Measurements from ENCODE around the gene FAM229B. TPM values are rescaled to one million over a fixed set of nuclear protein-coding genes. Genes with fewer than 3 reads are reported as not detected.
A peak's percentile ranks its signal among the peaks of the same experiment; 100 is the strongest.

Gene FAM229B
- total and polyA plus RNA-seq, 9 of the 15 experiments (the other 6 are each of a cell fraction or from before 2014, with no cell fraction given): 3.3 to 17.4 (median 5.8) TPM

DNA sequence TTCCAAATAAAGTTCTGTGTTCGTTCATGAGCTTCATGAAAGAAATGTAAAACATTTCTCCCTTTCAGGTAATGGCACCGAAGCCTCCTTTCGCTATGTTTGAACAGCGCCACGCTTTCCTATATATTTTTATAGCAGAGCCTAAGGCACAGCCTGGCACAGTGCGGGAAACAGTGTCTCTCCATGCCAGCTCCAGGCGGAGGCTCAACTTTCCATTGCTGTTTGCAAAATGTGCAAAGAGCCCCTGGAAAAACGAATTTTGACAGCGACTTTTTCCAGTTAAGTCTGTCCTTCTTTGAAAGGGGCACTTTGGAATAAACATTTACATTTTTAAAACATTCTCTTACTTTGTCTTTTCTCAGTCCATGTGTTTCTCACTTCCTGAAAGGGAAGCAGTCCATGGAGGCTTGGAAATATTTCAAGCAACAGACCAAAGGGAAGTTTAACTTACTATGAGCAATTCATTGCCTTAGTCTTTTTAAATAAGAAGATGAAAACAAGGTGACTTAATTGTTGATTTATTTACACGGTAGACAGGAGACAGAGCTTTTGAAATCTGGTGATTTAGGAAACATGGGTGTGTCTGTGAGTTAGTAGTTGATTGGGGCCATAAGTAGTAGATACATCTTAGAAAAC is 32.7 kb upstream of the FAM229B start:
- Histone ChIP-seq H3K9ac (ENCODE audit: insufficient read depth in 1 of 2, low read depth in 2 of 2, low read length in 2 of 2) (no peak overlapping the region), H3K79me2 (ENCODE audit: control insufficient read depth, insufficient read depth, low read length) (no peaks in the 10 kb centered on the region), H3K9me3 (replicated peaks; ENCODE audit: control insufficient read depth, insufficient read depth, low read depth, low read length) (no peaks in the 10 kb centered on the region), H4K20me1 (replicated peaks; ENCODE audit: control insufficient read depth, insufficient read depth, low read length) (no peaks in the 10 kb centered on the region), H3K27ac (ENCODE audit: extremely low read depth, low read depth, low read length) (no peak overlapping the region), H3K4me2 (ENCODE audit: insufficient read depth, low read length) (peak overlapping the region; percentile 46), H3K4me1 (replicated peaks in 1 of 2; ENCODE audit: control insufficient read depth in 2 of 2, insufficient read depth in 2 of 2, low read length in 2 of 2) (peaks cover 0 to 5% of the 10 kb centered on the region in 2 experiments; a peak in 1 of 5 replicates), H3K9me1 (ENCODE audit: control insufficient read depth, insufficient read depth, low read length) (no peaks in the 10 kb centered on the region), H3K27me3 (ENCODE audit: control insufficient read depth in 2 of 2, insufficient read depth in 2 of 2, low read length in 2 of 2) (peaks cover 20 to 33% of the 10 kb centered on the region in 2 experiments), H3K4me3 (no peak overlapping the region), H3K36me3 (ENCODE audit: control insufficient read depth, insufficient read depth, low read length) (no peaks in the 10 kb centered on the region), H2AFZ (ENCODE audit: low read depth, low read length) (peak overlapping the region; percentile 76)
- intact Hi-C loops (cut with micrococcal nuclease) (no loop called here), in situ Hi-C loops (cut with MboI) (no loop called here)
- no peak for TF ChIP-seq NCOA1 (IDR thresholded peaks at IDR 0.05; ENCODE audit: low read depth)
- TF ChIP-seq RUNX1 (IDR thresholded peaks at IDR 0.05; ENCODE audit: low read depth): no peak
- TF ChIP-seq ZNF586 (CRISPR knock-in tag; conservative IDR thresholded peaks at IDR 0.05): no peak
- TF ChIP-seq, protein P1, sequence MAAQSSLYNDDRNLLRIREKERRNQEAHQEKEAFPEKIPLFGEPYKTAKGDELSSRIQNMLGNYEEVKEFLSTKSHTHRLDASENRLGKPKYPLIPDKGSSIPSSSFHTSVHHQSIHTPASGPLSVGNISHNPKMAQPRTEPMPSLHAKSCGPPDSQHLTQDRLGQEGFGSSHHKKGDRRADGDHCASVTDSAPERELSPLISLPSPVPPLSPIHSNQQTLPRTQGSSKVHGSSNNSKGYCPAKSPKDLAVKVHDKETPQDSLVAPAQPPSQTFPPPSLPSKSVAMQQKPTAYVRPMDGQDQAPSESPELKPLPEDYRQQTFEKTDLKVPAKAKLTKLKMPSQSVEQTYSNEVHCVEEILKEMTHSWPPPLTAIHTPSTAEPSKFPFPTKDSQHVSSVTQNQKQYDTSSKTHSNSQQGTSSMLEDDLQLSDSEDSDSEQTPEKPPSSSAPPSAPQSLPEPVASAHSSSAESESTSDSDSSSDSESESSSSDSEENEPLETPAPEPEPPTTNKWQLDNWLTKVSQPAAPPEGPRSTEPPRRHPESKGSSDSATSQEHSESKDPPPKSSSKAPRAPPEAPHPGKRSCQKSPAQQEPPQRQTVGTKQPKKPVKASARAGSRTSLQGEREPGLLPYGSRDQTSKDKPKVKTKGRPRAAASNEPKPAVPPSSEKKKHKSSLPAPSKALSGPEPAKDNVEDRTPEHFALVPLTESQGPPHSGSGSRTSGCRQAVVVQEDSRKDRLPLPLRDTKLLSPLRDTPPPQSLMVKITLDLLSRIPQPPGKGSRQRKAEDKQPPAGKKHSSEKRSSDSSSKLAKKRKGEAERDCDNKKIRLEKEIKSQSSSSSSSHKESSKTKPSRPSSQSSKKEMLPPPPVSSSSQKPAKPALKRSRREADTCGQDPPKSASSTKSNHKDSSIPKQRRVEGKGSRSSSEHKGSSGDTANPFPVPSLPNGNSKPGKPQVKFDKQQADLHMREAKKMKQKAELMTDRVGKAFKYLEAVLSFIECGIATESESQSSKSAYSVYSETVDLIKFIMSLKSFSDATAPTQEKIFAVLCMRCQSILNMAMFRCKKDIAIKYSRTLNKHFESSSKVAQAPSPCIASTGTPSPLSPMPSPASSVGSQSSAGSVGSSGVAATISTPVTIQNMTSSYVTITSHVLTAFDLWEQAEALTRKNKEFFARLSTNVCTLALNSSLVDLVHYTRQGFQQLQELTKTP (IDR thresholded peaks at IDR 0.05; ENCODE audit: low read depth in 1 of 2, partially characterized antibody in 2 of 2): no peak
- TF ChIP-seq DACH1 (IDR thresholded peaks at IDR 0.05; ENCODE audit: partially characterized antibody): no peak
- TF ChIP-seq NR4A1 (CRISPR knock-in tag; IDR thresholded peaks at IDR 0.05): no peak
- TF ChIP-seq NR4A1 (tag; IDR thresholded peaks at IDR 0.05): peak; percentile 14; the same call in 1 of the 2 replicates
- TF ChIP-seq CBX8 (IDR thresholded peaks at IDR 0.05; ENCODE audit: borderline replicate concordance, extremely low read depth, low read depth, low read length, poor library complexity, severe bottlenecking): peak; percentile 90
- peak; percentile 50; the same call in 1 of the 2 replicates for TF ChIP-seq RNF2 (IDR thresholded peaks at IDR 0.05)
- TF ChIP-seq RHOXF2B (CRISPR knock-in tag; conservative IDR thresholded peaks at IDR 0.05): no peak
- BruUV-seq (replicated peaks): no TSS peak
- ATAC-seq: peak; percentile 20; the same call in 1 of the 3 replicates
- FAIRE-seq: no peak
- 5% methylated on average over 10 of the region's 10 CpGs for WGBS (ENCODE audit: insufficient coverage, low coverage, missing lambda C conversion rate)
- ChIA-PET POLR2A (interaction anchor here (1.1 kb wide), 1 partner anchor 10 kb away, joined by 4 read pairs; no protein-coding TSS in a partner anchor), CTCF (ENCODE audit: low intra/inter-chr PET ratio) (no interaction called here)
- no peak for DNase-seq (ENCODE audit: extremely low read depth in 1 of 4, low spot score in 3 of 4)
